NOMO-1 (cell line): Measurements from ENCODE around the gene VPS13D.
A peak's percentile ranks its signal among the peaks of the same experiment; 100 is the strongest.
"Not testable (repeated sequence)": the region's sequence is repeated elsewhere in the genome, so short reads cannot be mapped to it uniquely, and the experiment has no call there.

Experiments
- DNase-seq, 2 experiments: peaks; one replicate each; lab custom pipeline; 2025; ENCODE audit not compliant: unreplicated experiment in 2 of 2; lab: John Stamatoyannopoulos, UW

VPS13D gene

DNA sequence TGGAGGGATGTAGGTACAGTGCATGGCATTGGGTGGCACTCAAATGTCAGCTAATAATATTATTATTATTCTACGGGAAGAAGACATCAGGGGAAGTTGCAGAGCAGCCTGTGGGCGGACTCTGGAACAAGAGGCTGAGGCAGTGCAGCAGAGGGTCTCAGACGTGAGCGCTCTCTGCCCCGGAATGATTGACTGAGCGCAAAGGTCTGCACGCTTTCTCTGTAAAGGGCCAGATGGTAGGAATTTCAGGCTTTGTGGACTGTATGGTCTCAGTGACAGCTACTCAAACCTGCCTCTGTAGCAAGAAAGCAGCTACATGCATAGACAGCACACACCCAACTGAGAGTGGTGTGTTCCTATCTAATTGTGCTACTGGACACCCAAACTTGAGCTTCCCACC lies 29.6 kb upstream of the VPS13D start:
- no peak for DNase-seq

DNA sequence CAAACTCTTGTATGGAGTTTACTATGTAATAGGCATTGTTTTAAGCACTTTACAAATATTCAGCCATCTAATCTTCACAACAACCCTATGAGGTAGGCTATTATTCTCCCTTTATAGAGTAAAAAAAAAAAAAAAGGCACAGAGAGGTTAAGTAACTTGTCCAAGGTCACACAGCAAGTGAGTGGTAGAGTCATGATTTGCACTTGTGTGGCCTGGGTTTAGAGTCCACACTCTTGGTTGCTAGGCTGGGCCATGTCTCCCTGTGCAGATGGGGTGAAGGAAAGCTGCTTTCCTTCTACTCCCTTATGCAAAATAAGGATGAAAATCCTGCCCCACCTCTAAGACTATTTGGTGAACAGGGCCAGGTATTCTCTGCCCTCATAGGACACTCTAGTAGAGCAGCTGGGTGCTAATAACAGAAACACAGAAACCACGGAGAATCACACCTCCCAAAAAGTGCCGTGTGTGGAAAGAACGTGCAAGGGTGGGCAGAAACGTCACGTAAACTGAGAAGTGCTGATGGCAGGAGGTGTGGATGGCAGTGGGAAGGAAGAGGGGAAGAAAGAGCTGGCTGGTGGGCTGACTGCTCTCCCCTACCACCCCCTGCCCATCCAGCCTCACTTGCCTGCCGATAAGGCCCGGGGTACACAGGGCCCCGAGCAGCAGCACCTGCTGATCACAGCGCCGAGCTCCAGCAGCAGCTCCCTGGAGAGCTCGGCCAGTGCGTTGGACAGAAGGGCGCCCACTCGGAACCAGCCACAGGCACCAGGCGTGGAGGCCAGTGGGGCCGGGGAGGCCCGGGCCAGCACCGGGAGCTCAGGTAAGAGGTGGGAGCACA lies 28.3 kb upstream of the VPS13D start:
- no peak for DNase-seq

DNA sequence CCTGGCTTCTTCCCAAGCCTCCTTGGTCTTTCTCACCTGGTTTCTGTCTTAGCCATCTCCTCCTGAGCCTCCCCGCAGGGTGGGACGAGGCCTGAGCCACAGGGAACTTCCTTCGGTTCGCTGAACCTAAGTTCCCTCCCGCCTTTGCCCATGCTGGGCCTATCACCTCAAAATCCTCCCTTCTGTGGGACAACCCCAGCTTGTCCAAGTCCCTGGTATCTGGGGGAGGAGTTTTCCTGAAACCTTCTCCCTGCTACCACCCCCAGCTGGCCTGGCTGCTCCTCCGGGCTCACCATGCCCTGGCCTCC lies 27.7 kb upstream of the VPS13D start:
- DNase-seq, result no peak

DNA sequence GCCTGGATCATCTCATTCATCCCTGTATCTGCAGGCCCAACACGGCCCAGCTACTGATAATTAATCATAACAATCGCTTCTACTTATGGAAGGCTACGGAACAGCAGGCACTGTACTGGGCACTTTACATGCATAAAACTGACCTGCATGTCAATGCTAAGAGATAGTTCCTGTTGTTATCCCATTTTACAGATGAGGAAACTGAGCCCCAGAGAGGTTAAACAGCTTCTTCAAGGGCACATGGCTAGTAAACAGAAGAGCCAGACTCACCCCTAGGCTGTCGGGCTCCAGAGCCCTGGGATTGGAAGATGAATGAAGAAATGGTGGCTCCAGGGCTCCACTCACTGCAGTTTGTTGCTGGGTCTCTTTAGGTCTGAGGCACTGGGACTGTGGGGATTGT lies 27.3 kb upstream of the VPS13D start:
- DNase-seq, result no peak

DNA sequence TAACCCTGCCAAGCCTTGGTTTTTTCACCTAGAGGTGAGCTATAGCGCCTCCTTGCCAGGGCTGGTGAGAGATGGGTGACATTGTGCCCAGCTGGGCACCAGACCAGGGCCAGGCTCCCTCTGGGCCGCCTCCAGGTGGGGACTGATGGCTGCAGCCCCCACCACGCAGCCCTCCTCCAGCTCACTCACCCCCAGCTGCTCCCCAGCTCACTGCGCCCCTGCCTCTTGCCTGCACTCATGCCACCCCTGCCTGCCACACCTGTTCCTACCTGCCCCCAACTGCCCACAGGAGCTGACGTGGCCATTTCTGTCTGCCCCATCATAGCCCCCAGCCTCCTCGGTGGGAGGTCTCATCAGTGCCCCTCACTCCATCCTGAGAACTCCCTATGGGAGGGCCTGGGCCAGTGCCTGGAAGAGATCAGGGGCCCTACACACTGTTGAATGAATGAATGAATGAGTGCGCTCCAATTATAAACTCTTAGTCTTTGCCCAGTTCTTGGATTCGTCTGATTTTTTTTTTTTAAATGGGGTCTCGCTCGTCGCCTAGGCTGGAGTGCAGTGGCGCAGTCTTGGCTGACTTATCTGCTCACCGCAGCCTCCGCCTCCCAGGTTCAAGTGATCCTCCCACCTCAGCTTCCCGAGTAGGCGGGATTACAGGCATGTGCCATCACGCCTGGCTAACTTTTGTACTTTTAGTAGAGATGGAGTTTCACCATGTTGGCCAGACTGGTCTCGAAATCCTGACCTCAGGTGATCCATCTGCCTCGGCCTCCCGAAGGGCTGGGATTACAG lies 26.4 kb upstream of the VPS13D start:
- DNase-seq, result no peak

DNA sequence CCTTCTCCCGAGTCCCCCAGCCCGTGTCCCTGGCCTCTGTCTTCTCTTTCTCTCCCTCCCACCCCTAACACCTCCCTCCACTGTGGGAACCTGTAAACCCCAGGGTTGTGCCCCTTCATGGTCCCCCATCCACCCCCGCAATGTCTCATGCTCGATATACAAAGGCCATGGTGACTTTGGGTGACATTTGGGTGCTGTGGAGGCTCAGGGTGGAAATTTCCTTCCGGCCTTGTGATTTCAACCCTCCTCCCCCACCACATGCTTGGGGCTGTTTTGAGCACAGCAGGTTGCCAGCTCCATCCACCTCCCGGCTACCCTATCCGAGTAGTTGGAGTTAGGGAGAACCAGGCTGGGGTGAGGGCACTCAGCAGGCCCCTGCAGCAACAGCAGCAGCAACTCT lies 25.7 kb upstream of the VPS13D start:
- no peak for DNase-seq

DNA sequence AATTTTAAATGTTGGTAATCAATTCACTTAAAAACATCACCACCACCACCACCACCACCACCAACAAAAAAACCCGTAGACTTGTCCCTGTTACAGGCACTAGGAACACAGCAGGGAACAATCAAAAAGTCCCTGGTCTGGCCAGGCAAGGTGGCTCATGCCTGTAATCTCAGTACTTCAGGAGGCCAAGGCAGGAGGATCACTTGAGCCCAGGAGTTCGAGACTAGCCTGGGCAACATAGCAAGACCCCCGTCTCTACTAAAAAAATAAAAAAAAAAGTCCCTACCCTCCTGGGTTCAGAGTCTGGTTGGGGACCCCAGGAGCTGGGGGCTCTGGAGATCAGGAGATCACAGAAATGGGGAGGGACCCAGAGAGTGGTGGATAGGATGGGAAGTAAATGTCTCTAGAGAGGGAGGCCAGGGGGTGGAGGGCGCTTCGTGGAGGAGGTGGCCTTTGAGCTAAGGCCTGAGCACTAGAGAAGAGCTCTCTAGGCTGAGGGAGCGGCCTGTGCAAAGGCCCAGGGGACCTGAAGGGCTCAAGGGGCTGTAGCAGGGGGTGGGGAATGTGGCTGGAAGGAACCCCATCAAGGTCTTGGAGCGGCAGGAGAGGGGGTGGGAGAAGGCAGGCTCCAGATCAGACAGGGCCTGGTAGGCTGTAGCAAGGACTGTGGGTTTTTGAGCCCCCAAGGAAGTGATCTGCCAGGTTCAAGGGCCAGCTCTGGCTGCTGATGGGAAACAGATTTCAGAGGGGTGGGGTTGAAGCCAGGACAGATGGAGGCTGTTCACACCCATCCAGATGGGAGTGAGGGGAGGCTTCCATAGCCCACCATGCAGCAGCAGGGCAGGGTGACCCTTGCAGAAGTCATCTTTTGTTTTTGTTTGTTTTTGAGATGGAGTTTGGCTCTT lies 24.8 kb upstream of the VPS13D start:
- no peak for DNase-seq

DNA sequence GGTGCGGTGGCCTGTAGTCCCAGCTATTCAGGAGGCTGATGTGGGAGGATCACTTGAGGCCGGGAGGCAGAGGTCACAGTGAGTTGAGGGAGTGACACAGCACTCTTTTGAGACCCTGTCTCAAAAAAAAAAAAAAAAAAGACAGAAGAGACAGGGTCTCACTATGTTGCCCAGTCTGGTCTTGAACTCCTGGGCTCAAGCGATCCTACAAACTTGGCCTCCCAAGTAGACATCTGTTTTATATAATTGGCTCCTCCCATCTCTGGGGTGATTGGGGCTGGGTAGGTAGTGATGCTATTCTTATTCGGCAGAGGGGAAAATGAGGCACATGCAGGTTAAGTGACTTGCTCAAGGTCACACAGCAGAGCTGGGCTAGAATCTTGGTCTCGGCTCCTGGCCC lies 23.6 kb upstream of the VPS13D start:
- DNase-seq, result no peak

DNA sequence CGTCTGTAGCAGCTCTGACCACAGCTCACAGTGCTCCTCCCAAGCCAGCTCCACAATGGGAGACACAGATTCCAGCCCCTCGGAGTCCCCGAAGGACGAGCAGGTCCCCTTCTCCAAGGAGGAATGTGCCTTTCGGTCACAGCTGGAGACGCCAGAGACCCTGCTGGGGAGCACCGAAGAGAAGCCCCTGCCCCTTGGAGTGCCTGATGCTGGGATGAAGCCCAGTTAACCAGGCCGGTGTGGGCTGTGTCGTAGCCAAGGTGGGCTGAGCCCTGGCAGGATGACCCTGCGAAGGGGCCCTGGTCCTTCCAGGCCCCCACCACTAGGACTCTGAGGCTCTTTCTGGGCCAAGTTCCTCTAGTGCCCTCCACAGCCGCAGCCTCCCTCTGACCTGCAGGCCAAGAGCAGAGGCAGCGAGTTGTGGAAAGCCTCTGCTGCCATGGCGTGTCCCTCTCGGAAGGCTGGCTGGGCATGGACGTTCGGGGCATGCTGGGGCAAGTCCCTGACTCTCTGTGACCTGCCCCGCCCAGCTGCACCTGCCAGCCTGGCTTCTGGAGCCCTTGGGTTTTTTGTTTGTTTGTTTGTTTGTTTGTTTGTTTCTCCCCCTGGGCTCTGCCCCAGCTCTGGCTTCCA lies 22.9 kb upstream of the VPS13D start:
- no peak for DNase-seq

DNA sequence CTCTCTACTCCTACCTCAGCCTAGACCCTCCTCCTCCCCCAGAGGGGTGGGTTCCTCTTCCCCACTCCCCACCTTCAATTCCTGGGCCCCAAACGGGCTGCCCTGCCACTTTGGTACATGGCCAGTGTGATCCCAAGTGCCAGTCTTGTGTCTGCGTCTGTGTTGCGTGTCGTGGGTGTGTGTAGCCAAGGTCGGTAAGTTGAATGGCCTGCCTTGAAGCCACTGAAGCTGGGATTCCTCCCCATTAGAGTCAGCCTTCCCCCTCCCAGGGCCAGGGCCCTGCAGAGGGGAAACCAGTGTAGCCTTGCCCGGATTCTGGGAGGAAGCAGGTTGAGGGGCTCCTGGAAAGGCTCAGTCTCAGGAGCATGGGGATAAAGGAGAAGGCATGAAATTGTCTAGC lies 21.6 kb upstream of the VPS13D start:
- DNase-seq, result no peak

DNA sequence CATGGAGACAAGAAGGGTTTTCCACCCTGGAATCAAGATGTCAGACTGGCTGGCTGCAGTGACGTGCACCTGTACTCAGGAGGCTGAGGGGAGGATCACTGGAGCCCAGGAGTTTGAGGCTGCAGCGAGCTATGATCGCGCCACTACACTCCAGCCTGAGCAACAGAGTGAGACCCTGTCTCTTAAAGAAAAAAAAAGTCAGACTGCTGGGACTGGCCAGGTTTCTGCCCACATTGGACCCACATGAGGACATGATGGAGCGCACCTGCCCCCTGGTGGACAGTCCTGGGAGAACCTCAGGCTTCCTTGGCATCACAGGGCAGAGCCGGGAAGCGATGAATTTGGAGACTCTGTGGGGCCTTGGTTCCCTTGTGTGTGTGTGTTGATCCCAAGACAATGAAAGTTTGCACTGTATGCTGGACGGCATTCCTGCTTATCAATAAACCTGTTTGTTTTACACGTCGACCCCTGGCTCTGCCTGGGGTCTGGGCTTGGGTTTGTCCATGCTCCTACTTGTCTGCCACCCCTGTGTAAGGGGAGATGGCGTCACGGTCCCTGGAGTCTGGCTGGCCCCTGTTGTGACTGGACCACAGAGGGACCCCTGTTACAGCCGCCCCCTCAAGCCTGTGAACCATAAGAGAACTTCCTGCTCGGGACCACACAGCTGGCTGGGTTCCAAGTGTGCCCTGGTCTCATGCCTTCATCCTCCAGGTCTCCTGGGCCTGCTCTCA lies 20.9 kb upstream of the VPS13D start:
- peak; percentile 38 to 46 for DNase-seq

DNA sequence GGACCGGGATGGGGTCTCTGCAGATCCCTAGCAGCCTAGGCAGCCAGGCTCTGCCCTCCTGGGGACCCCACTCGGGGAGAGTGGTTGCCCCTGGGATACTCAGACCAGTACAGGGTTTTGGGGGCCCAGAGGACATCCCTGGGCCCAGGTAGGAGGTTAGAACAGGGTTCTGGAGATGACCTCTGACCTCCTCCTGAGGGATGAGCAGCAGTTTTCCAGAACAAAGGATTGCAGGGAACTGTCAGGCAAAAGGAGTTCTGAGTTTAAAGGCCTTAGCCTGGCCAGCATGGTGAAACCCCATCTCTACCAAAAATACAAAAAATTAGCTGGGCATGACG lies 20.4 kb upstream of the VPS13D start:
- no peak for DNase-seq

DNA sequence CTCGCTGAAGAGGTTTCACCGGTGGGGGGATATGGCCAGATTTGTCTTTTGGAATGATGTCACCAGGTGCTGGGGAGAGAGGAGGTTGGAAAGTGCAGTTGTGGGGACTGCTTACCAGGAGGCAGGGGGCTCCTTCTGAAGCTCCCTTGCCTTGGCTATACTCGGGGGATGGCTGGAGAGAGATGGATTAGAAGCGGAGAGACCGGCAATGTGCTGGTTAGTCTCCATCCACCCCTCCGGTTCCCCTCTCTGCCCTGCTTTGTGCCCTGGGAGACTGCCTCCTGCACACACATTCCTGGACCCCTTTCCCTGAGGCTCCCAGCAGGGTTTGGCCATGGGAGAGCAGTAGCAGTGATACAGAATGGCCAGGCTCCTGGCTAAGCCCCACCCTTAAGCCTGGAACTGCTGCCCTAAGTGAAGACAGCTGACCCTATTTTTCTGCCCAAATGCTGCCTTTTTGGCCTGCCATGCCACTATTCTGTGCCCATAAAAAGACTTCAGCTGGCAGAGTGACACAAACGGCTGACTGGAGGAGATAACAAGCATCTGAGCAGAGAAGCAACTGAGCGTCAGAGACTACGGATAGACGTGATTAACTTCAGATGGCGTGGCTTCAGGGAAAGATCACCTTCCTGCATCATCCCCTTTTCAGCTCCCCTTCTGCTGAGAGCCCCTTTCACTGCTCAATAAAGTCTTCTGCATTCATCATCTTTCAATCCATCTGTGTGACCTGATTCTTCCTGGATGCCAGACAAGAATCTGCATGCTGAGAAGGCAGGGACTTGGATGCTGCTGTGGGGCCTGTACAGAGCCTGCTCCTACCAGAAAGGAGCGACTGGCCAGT lies 14.5 kb upstream of the VPS13D start:
- no peak for DNase-seq

DNA sequence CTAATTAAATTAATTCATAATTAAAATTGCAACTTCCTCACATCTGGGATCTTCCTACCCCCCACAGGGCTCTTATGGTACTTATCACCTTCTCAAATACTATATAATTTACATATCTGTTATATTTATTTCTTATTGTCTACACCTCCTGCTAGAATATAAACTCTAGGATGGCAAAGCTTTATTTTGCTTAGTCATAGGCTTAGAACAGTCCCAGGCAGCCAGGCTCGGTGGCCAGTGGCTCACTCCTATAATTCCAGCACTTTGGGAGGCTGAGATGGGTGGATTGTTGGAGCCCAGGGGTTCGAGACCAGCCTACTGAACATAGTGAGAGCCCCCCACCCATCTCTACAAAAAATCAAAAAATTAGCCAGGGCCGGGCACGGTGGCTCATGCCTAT lies 10.0 kb upstream of the VPS13D start:
- DNase-seq, result no peak

DNA sequence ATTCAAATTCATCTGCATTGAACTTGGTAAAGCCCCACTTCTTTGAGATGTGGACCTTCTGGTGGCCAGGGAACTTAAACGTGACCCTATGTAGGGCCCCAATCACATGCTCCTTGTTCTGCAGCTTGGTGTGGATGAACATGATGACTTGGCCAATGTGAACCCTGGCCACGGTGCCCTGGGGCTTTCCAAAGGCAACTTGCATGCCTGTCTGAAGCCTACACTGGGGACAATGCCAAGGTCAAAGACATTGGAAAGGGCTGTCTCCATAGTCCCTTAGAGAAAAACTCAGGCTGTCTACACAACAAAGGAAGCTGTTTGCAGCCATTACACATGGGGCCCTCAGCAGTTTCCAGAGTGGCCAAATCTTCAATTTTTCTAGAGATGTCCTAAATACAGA lies 8.9 kb upstream of the VPS13D start:
- no peak for DNase-seq

DNA sequence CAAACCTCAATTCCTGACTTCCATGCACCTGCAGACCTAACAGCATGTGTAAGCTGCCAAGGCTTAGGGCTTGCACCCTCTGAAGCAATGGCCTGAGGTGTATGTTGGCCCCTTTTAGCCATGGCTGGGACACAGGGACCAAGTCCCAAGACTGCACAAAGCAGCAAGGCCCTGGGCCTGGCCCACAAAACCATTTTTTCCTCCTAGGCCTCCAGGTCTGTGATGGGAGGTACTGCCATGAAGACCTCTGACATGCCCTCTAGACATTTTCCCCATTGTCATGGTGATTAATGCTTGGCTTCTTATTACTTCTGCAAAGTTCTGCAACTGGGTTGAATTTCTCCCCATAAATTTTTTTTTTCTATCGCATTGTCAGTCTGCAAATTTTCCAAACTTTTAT lies 7.1 kb upstream of the VPS13D start:
- DNase-seq, result not testable (repeated sequence)

DNA sequence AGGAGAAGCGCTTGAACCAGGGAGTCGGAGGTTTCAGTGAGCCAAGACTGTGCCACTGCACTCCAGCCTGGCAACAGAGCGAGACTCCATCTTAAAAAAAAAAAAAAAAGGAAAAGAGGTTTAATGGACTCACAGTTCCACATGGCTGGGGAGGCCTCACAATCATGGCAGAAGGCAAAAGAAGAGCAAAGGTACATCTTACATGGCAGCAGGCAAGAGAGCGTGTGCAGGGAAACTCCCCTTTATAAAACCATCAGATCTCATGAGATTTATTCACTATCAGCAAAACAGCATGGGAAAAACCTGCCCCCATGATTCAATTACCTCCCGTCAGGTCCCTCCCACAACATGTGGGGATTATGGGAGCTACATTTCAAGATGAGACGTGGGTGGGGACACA lies 5.7 kb upstream of the VPS13D start:
- DNase-seq, result not testable (repeated sequence)

DNA sequence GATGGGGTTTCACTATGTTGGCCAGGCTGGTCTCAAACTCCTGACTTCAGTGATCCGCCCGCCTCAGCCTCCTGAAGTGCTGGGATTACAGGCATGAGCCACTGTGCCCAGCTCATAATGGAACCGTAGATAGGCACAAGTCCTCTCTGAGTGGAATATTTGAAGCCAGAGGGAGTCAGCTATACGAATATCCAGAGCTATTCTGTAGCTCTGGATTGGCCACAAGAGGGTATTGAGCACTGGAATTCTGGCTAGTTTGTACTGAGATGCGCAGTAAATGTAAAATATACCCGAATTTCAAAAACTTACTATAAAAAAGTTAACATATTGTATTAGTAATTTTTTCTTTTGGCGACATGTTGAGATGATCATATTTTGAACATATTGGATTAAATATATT lies 851 bp upstream of the VPS13D start:
- DNase-seq, result no peak

DNA sequence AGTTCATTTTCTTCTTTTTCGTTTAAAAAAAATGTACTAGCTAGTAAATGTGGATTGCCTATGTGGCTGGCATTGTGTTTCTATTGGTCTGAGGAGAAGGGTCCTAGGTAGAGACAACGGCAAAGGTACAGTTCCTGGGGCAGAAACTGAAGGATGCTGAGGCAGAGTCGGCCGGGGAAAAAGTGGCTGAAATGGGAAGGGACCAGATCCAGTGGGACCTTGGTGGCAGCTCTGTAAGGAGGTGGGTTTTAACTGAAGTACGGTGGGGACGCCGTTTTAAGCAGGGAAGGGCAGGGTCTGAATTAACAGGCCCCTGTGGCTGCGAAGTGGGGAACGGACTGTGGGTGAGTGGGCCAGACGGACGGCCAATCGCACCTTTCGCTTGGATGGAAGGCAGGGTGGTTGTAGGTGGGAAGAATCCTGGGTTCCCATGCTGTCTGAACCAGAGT lies 420 bp upstream of the VPS13D start:
- no peak for DNase-seq
